Natural killer cell (primary cell): ENCODE results near the gene ADAMTS17. TPM values are rescaled to one million over a fixed set of nuclear protein-coding genes. Genes with fewer than 3 reads are reported as not detected.

Experiments
- ATAC-seq, 3 donors: fragments of 150-1000 bp in 2 of 3; fragments of 200-7000 bp in 1 of 3; cut with Tn5 transposase; 1 replicate in 1 of 3; 2 replicates in 2 of 3; pipeline ENCODE4 v1.10.0; 2021; ENCODE audit warnings: mild to moderate bottlenecking in 2 of 3, moderate library complexity in 2 of 3
- DNase-seq, 2 donors: peaks; one replicate each; pipeline versions ENCODE4 v3.0.0 to v3.0.0-alpha.2; 2013 to 2021; ENCODE audit warnings: mixed read lengths in 1 of 2
- H3K27ac ChIP-seq: one replicate; pipeline ENCODE4 v1.5.1; 2013; ENCODE audit warnings: mild to moderate bottlenecking, low read length
- H3K27me3 ChIP-seq: one replicate; pipeline ENCODE4 v1.6.1; 2013; ENCODE audit warnings: low read length; ENCODE audit not compliant: control insufficient read depth, insufficient read depth
- H3K36me3 ChIP-seq: one replicate; pipeline ENCODE4 v1.6.1; 2013; ENCODE audit warnings: low read length; ENCODE audit not compliant: control insufficient read depth, insufficient read depth
- H3K4me1 ChIP-seq: one replicate; pipeline ENCODE4 v1.6.1; 2013; ENCODE audit warnings: low read length; ENCODE audit not compliant: control insufficient read depth, insufficient read depth
- H3K4me3 ChIP-seq: one replicate; pipeline ENCODE4 v1.5.1; 2013; ENCODE audit warnings: low read length
- H3K9me3 ChIP-seq: one replicate; pipeline ENCODE4 v1.6.1; 2013; ENCODE audit warnings: low read length; ENCODE audit not compliant: control insufficient read depth, insufficient read depth
- H3K27ac Mint-ChIP-seq, 2 donors: one replicate each; pipeline ENCODE4 v1.8.0; 2022; ENCODE audit warnings: mild to moderate bottlenecking in 2 of 2, mixed read lengths in 2 of 2, moderate library complexity in 1 of 2
- H3K27me3 Mint-ChIP-seq, 2 donors: one replicate each; pipeline ENCODE4 v1.8.0; 2022; ENCODE audit warnings: low read depth in 2 of 2, mixed read lengths in 2 of 2
- H3K36me3 Mint-ChIP-seq: one replicate; pipeline ENCODE4 v1.8.0; 2022; ENCODE audit warnings: mixed read lengths
- H3K4me1 Mint-ChIP-seq, 2 donors: one replicate each; pipeline ENCODE4 v1.8.0; 2022; ENCODE audit warnings: mixed read lengths in 2 of 2
- H3K4me3 Mint-ChIP-seq: one replicate; pipeline ENCODE4 v1.8.0; 2022; ENCODE audit warnings: mild to moderate bottlenecking, moderate library complexity, mixed read lengths
- H3K9me3 Mint-ChIP-seq, 2 donors: one replicate each; pipeline ENCODE4 v1.8.0; 2022; ENCODE audit warnings: mixed read lengths in 2 of 2
- WGBS: methylation state at CpG from one replicate; pipeline ENCODE4 v1.1.7; 2013; ENCODE audit warnings: missing lambda C conversion rate; ENCODE audit not compliant: insufficient coverage; 5-methylcytosine and 5-hydroxymethylcytosine counted together
- intact Hi-C: fragments of 100-400 bp; cut with micrococcal nuclease; formaldehyde crosslinking; loops from one replicate; pipeline ENCODE4 v1.14.2; 2022
- total RNA-seq, 4 donors: library from RNA; stranded (reverse); fragments of 120-200 nt in 1 of 4; gene quantifications; one replicate each; pipeline versions ENCODE4 v1.2.3 to v1.2.4, GENCODE V29; 2013 to 2022
- TF ChIP-seq, protein P1 (sequence below): fragments of 200-600 bp; IDR thresholded peaks from one replicate; pipeline ENCODE4 v1.8.0; 2022; ENCODE audit warnings: antibody characterized with exemption

ADAMTS17 gene
- total RNA-seq, 3 donors from 2014 or later (not counting 1 experiment from before 2014, with no cell fraction given) = 4.8 to 9.5 (median 5.3) TPM

- intact Hi-C loops = no loop called here
- Histone ChIP-seq H3K27ac (no peak overlapping the region), H3K36me3 (no peaks in the 10 kb centered on the region), H3K4me1 (no peaks in the 10 kb centered on the region), H3K9me3 (peaks cover 12% of the 10 kb centered on the region), H3K27me3 (no peaks in the 10 kb centered on the region), H3K4me3 (no peak overlapping the region)
- no peak overlapping the region for H3K27ac Mint-ChIP-seq
- peaks cover 4 to 17% of the 10 kb centered on the region in 2 donors for H3K27me3 Mint-ChIP-seq
- no peak for DNase-seq
- H3K4me1 Mint-ChIP-seq = peaks cover 4 to 5% of the 10 kb centered on the region in 2 donors
- 90% methylated on average over 9 of the region's 9 CpGs for WGBS
- H3K4me3 Mint-ChIP-seq = no peak overlapping the region
- H3K9me3 Mint-ChIP-seq = peaks cover 2 to 10% of the 10 kb centered on the region in 2 donors
- peaks cover 20% of the 10 kb centered on the region for H3K36me3 Mint-ChIP-seq
- ATAC-seq = no peak
- TF ChIP-seq, protein P1, sequence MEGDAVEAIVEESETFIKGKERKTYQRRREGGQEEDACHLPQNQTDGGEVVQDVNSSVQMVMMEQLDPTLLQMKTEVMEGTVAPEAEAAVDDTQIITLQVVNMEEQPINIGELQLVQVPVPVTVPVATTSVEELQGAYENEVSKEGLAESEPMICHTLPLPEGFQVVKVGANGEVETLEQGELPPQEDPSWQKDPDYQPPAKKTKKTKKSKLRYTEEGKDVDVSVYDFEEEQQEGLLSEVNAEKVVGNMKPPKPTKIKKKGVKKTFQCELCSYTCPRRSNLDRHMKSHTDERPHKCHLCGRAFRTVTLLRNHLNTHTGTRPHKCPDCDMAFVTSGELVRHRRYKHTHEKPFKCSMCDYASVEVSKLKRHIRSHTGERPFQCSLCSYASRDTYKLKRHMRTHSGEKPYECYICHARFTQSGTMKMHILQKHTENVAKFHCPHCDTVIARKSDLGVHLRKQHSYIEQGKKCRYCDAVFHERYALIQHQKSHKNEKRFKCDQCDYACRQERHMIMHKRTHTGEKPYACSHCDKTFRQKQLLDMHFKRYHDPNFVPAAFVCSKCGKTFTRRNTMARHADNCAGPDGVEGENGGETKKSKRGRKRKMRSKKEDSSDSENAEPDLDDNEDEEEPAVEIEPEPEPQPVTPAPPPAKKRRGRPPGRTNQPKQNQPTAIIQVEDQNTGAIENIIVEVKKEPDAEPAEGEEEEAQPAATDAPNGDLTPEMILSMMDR = no peak
These were observed 223.2 kb downstream of the ADAMTS17 start for GRCh38 chr15:100118546-100118945.

DNA sequence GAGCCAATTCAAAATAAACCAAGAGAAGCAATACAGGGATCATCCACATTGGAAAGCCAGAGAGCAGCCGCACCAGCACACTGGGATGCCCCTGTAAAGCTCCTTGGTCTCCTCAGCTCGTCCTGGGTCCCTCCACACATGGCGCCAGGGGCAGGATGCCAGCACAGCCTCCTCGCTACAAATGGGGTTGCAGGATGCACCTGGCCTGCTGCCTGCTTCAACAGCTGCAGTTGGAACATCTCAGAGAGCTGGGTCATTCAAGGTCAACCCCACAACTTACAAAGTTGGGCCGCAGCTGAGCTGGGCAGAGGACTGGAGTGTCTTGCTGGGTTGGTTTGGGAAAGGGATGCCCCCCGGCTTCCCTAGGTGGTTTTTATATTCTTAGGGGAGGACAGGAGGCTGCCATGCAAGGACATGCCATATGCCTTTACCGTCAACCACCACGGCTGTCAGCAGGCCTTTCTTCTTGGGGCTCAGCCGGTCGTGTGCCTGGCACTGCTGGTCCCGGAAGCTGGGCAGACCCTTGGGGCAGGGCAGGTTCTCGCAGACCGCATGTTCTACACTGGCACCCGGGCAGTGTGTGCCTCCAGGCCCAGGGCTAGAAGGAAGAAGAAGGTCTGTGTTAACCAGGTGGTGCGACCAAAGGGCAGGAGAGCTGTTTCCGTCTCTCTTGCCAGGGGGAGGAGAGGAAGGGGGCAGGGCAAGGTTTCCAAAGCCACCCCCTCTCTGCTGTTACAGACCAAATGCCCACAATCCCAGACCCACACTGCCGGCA lies 225.2 kb downstream of the ADAMTS17 start:
- Histone ChIP-seq H3K27ac (no peak overlapping the region), H3K36me3 (no peaks in the 10 kb centered on the region), H3K4me3 (no peak overlapping the region), H3K4me1 (peaks cover 2% of the 10 kb centered on the region), H3K9me3 (peaks cover 7% of the 10 kb centered on the region), H3K27me3 (no peaks in the 10 kb centered on the region)
- peaks cover 6 to 7% of the 10 kb centered on the region in 2 donors for H3K4me1 Mint-ChIP-seq
- H3K4me3 Mint-ChIP-seq = no peak overlapping the region
- DNase-seq = no peak
- TF ChIP-seq, protein P1 = no peak
- no peak overlapping the region for H3K27ac Mint-ChIP-seq
- 85% methylated on average over 16 of the region's 17 CpGs for whole genome bisulfite sequencing
- ATAC-seq = no peak
- H3K27me3 Mint-ChIP-seq = peaks cover 4 to 12% of the 10 kb centered on the region in 2 donors
- intact Hi-C loops = no loop called here
- peaks cover 0 to 10% of the 10 kb centered on the region in 2 donors for H3K9me3 Mint-ChIP-seq
- H3K36me3 Mint-ChIP-seq = peaks cover 11% of the 10 kb centered on the region

GRCh38 chr15:100115711-100116090 lies 226.1 kb downstream of the ADAMTS17 start:
- Histone ChIP-seq H3K36me3 (no peaks in the 10 kb centered on the region), H3K27me3 (no peaks in the 10 kb centered on the region), H3K27ac (no peak overlapping the region), H3K4me3 (no peak overlapping the region), H3K4me1 (peaks cover 11% of the 10 kb centered on the region), H3K9me3 (peaks cover 5% of the 10 kb centered on the region)
- peaks cover 3% of the 10 kb centered on the region for H3K36me3 Mint-ChIP-seq
- no peak overlapping the region for H3K4me3 Mint-ChIP-seq
- no peak overlapping the region for H3K27ac Mint-ChIP-seq
- intact Hi-C loops = no loop called here
- peaks cover 4 to 12% of the 10 kb centered on the region in 2 donors for H3K27me3 Mint-ChIP-seq
- WGBS = 93% methylated on average over 4 of the region's 6 CpGs
- H3K4me1 Mint-ChIP-seq = peaks cover 14 to 16% of the 10 kb centered on the region in 2 donors
- ATAC-seq (no peak), DNase-seq (no peak)
- H3K9me3 Mint-ChIP-seq = peaks cover 0 to 4% of the 10 kb centered on the region in 2 donors
- TF ChIP-seq, protein P1 = no peak
